HepG2 (cell line): ENCODE measurements around the gene SPTBN2. TPM values are rescaled to one million over a fixed set of nuclear protein-coding genes. Genes with fewer than 3 reads are reported as not detected.

Source experiments
- ATAC-seq: fragments of 200-7000 bp; cut with Tn5 transposase; 3 replicates; pipeline ENCODE4 v1.9.1; 2020; ENCODE audit warnings: mild to moderate bottlenecking, moderate library complexity
- BruUV-seq: library from RNA; stranded (reverse); fragments of 400-500 nt; replicated peaks from 2 replicates; lab custom pipeline; 2021; lab: Mats Ljungman, UMichigan
- CTCF ChIA-PET: fragments of 300-600 bp; formaldehyde crosslinking; extraction: SDS; loops from one replicate; lab custom pipeline; 2021; ENCODE audit warnings: low total read pairs, inconsistent platforms, low intra/inter-chr PET ratio; lab: Yijun Ruan, JAX
- POLR2A ChIA-PET: fragments of 350-600 bp; sonication (Branson Sonifier 250); formaldehyde crosslinking; loops from one replicate; lab custom pipeline; 2020; ENCODE audit warnings: antibody characterized with exemption, inconsistent platforms; lab: Yijun Ruan, JAX
- DNase-seq: peaks from one replicate; pipeline ENCODE4 v3.0.0-alpha.2; 2015; ENCODE audit warnings: low spot score
- FAIRE-seq: peaks from 3 replicates; lab custom pipeline; 2011; peaks lifted over from hg19 to GRCh38; lab: Jason Lieb, UNC
- H2AFZ ChIP-seq: one replicate; pipeline ENCODE4 v1.6.1; 2011; ENCODE audit warnings: low read length, inconsistent platforms
- H3K27ac ChIP-seq: fragments of 300-600 bp; 3 replicates; pipeline ENCODE4 v1.8.0; 2011; ENCODE audit warnings: mixed run types, mild to moderate bottlenecking, mixed read lengths, low read length, inconsistent platforms; ENCODE audit not compliant: insufficient read depth; ENCODE audit errors: extremely low read length
- H3K27me3 ChIP-seq, 2 experiments: fragments of 200-600 bp in 1 of 2; 2 replicates in 1 of 2; 3 replicates in 1 of 2; pipeline versions ENCODE4 v1.6.0 to v1.8.0; 2011; ENCODE audit warnings: low read length in 2 of 2, mild to moderate bottlenecking in 2 of 2, moderate library complexity in 2 of 2, inconsistent platforms in 1 of 2; ENCODE audit not compliant: insufficient read depth in 2 of 2, control insufficient read depth in 1 of 2
- H3K36me3 ChIP-seq, 2 experiments: fragments of 200-600 bp in 1 of 2; replicated peaks in 1 of 2; 2 replicates in 1 of 2; 3 replicates in 1 of 2; pipeline versions ENCODE4 v1.5.1 to v1.8.0; 2011; ENCODE audit warnings: low read length in 2 of 2, inconsistent platforms in 1 of 2; ENCODE audit not compliant: insufficient read depth in 2 of 2, control insufficient read depth in 1 of 2
- H3K4me1 ChIP-seq: 2 replicates; pipeline ENCODE4 v1.5.1; 2012; ENCODE audit warnings: low read length, inconsistent platforms; ENCODE audit not compliant: insufficient read depth
- H3K4me2 ChIP-seq: 2 replicates; pipeline ENCODE4 v1.6.0; 2011; ENCODE audit warnings: low read depth, low read length, inconsistent platforms
- H3K4me3 ChIP-seq, 3 experiments: fragments of 200-600 bp in 1 of 3; sonication (generic), shearing (Covaris generic) in 1 of 3; replicated peaks in 1 of 3; 2 replicates each; pipeline ENCODE4 v1.5.1; 2011 to 2016; ENCODE audit warnings: low read length in 3 of 3, inconsistent platforms in 2 of 3, low read depth in 2 of 3, mild to moderate bottlenecking in 2 of 3, control low read depth in 1 of 3, mixed read lengths in 1 of 3; ENCODE audit not compliant: insufficient read depth in 1 of 3
- H3K79me2 ChIP-seq: one replicate; pipeline ENCODE4 v1.6.1; 2011; ENCODE audit warnings: low read length, inconsistent platforms; ENCODE audit not compliant: insufficient read depth
- H3K9ac ChIP-seq: 2 replicates; pipeline ENCODE4 v1.6.0; 2011; ENCODE audit warnings: mild to moderate bottlenecking, low read depth, low read length, inconsistent platforms; ENCODE audit not compliant: insufficient read depth
- H3K9me3 ChIP-seq: 2 replicates; pipeline ENCODE4 v1.5.1; 2012; ENCODE audit warnings: mild to moderate bottlenecking, low read length
- H4K20me1 ChIP-seq: 2 replicates; pipeline ENCODE4 v1.6.0; 2011; ENCODE audit warnings: inconsistent platforms, mild to moderate bottlenecking, low read length, moderate library complexity; ENCODE audit not compliant: insufficient read depth
- ARNT2 ChIP-seq: sonication (generic); formaldehyde crosslinking; IDR thresholded peaks from 2 replicates; pipeline ENCODE4 v1.8.0; 2022; ENCODE audit warnings: mild to moderate bottlenecking, low read depth, missing genetic modification reagents, moderate library complexity
- DNMT3B ChIP-seq: conservative IDR thresholded peaks from 2 replicates; pipeline ENCODE4 v1.6.1; 2016; ENCODE audit warnings: missing biosample characterization, control low read depth
- GLI4 ChIP-seq: sonication (generic); formaldehyde crosslinking; IDR thresholded peaks from 2 replicates; pipeline ENCODE4 v1.5.1; 2020; ENCODE audit warnings: missing genetic modification reagents, mild to moderate bottlenecking, moderate library complexity, borderline replicate concordance
- HNF1B ChIP-seq: sonication (generic); formaldehyde crosslinking; IDR thresholded peaks from 2 replicates; pipeline ENCODE4 v1.5.1; 2020; ENCODE audit warnings: mild to moderate bottlenecking, moderate library complexity, missing genetic modification reagents
- NFYC ChIP-seq: IDR thresholded peaks from 2 replicates; pipeline ENCODE4 v1.6.1; 2016; ENCODE audit warnings: missing genetic modification reagents, missing compliant biosample characterization
- RFXAP ChIP-seq: sonication (generic); formaldehyde crosslinking; IDR thresholded peaks from 2 replicates; pipeline ENCODE4 v1.4.0; 2020; ENCODE audit warnings: missing genetic modification reagents, borderline replicate concordance
- SMAD3 ChIP-seq: sonication (generic); formaldehyde crosslinking; IDR thresholded peaks from 2 replicates; pipeline ENCODE4 v1.4.0; 2020; ENCODE audit warnings: missing genetic modification reagents
- SP2 ChIP-seq: sonication (generic); formaldehyde crosslinking; IDR thresholded peaks from 2 replicates; pipeline ENCODE4 v1.5.1; 2020; ENCODE audit warnings: mild to moderate bottlenecking, missing genetic modification reagents
- SP5 ChIP-seq: IDR thresholded peaks from 2 replicates; pipeline ENCODE4 v1.6.1; 2016; ENCODE audit warnings: low read depth, borderline replicate concordance
- TEF ChIP-seq: sonication (generic); formaldehyde crosslinking; IDR thresholded peaks from 2 replicates; pipeline ENCODE4 v1.5.0; 2020; ENCODE audit warnings: missing genetic modification reagents
- TRIM22 ChIP-seq: fragments of 450-650 bp; IDR thresholded peaks from 2 replicates; pipeline ENCODE4 v1.6.1; 2017
- U2AF2 ChIP-seq: fragments of 200-400 bp; formaldehyde crosslinking; IDR thresholded peaks from 2 replicates; pipeline ENCODE4 v1.6.1; 2017; ENCODE audit warnings: low read depth, mild to moderate bottlenecking, low read length
- ZNF251 ChIP-seq: sonication (generic); formaldehyde crosslinking; IDR thresholded peaks from 2 replicates; pipeline ENCODE4 v1.9.0; 2021; ENCODE audit warnings: mild to moderate bottlenecking, missing genetic modification reagents
- ZNF274 ChIP-seq: sonication (generic); formaldehyde crosslinking; IDR thresholded peaks from 2 replicates; pipeline ENCODE4 v1.5.1; 2020; ENCODE audit warnings: mild to moderate bottlenecking, missing genetic modification reagents
- ZNF331 ChIP-seq: sonication (generic); formaldehyde crosslinking; IDR thresholded peaks from 2 replicates; pipeline ENCODE4 v1.4.0; 2020; ENCODE audit warnings: missing genetic modification reagents
- ZNF34 ChIP-seq: sonication (generic); formaldehyde crosslinking; IDR thresholded peaks from 2 replicates; pipeline ENCODE4 v1.4.0; 2020; ENCODE audit warnings: mild to moderate bottlenecking, missing genetic modification reagents, borderline replicate concordance
- ZNF598 ChIP-seq: sonication (generic); formaldehyde crosslinking; IDR thresholded peaks from 2 replicates; pipeline ENCODE4 v1.5.1; 2020; ENCODE audit warnings: mild to moderate bottlenecking, missing genetic modification reagents, borderline replicate concordance
- WGBS: methylation state at CpG from one replicate; pipeline ENCODE4 v1.1.6; 2017; ENCODE audit warnings: low lambda C conversion rate; 5-methylcytosine and 5-hydroxymethylcytosine counted together
- in situ Hi-C: cut with HindIII; loops from 2 replicates; pipeline ENCODE4 v1.10.0; 2017; ENCODE audit warnings: low pct_unique_long_range_greater_than_20kb; ENCODE audit not compliant: extremely low pct_ligation_motif_present
- intact Hi-C: fragments of 100-400 bp; cut with micrococcal nuclease; formaldehyde crosslinking; loops from one replicate; pipeline ENCODE4 v1.10.0; 2022; ENCODE audit not compliant: unreplicated experiment
- polyA plus RNA-seq, 8 experiments: library from polyadenylated mRNA; depleted of rRNA in 3 of 8; stranded (reverse) in 7 of 8; unstranded in 1 of 8; fragments of >200 nt; fragmentation: Illumina TruSeq in 4 of 8; extraction: Trizol in 4 of 8; gene quantifications; 2 replicates each; pipeline versions ENCODE4 v1.2.1 to v1.2.3, GENCODE V29; 2011 to 2016; ENCODE audit warnings: low read depth in 4 of 8, missing spikeins in 1 of 8, mixed read lengths in 1 of 8; ENCODE audit not compliant: insufficient read depth in 1 of 8
- total RNA-seq, 5 experiments: library from RNA; depleted of rRNA; stranded (reverse); fragments of >200 nt; fragmentation: Illumina TruSeq; extraction: Trizol; gene quantifications; 2 replicates each; pipeline ENCODE4 v1.2.3, GENCODE V29; 2016; ENCODE audit warnings: low read depth in 1 of 5
- TF ChIP-seq, protein P1 (sequence below): sonication (generic); formaldehyde crosslinking; IDR thresholded peaks from 2 replicates; pipeline ENCODE4 v1.5.1; 2020; ENCODE audit warnings: missing genetic modification reagents, mild to moderate bottlenecking, borderline replicate concordance

Gene SPTBN2
- total and polyA plus RNA-seq, 2 of the 13 experiments (the other 11 are each of a cell fraction or from before 2014, with no cell fraction given): 0.65 to 4.0 TPM

DNA sequence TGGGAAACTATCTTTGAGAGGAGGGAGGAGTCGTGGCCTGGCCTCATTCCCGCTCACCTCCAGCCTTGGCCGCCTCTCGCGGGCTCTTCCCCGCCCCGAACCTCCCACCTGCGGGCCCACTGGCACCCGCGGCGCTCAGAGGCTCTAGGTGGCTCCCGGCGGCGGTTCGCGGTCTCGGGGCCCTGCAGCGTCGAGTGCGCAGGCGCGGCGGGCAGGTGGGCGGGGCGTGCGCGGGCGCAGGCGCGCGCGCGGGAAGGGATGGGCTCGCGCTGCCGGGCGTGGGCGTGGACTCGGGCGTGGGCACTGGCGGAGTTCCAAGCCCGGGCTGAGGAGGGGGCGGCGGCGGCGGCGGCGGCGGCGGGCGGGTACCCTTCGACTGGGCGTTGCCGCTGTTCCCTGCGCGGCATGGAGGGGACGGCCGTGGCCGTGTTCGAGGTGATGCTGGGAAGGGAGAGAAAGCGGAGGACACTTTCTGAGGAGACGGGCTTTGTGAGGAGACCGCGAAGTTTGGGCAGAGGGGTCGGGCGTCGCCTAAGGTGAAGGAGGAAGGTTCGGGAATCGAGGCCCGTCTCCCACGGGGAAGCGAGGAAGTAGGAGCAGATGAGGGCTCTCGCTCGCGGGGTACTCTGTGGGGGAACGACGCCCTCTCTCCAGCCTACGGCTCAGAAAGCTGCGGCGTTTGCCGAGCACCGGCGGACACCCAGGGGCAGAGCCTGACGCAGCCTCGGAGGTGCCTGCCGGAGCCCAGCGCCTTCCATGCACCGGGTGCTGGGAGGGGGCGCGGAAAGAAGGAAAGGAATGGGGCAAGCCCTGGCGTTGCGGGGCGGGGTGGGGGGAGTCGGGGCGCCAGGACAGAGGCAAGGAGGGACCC, 15.7 kb upstream of the SPTBN2 start:
- H2AFZ ChIP-seq: peak overlapping the region; percentile 72
- DNase-seq (peak; percentile 58), FAIRE-seq (no peak), ATAC-seq (peak; percentile 87)
- H3K36me3 ChIP-seq: no peaks in the 10 kb centered on the region
- in situ Hi-C loops: no loop called here
- no peaks in the 10 kb centered on the region for H3K9me3 ChIP-seq
- BruUV-seq: no TSS peak
- no peaks in the 10 kb centered on the region for H3K79me2 ChIP-seq
- H3K4me1 ChIP-seq: peaks cover 22% of the 10 kb centered on the region
- H3K9ac ChIP-seq: peak overlapping the region; percentile 80
- H3K4me3 ChIP-seq: peak overlapping the region; percentile 87 to 95 (median 91)
- H3K4me2 ChIP-seq: peak overlapping the region; percentile 87
- peaks cover 0 to 3% of the 10 kb centered on the region in 2 experiments; a peak in 2 of 5 replicates for H3K27me3 ChIP-seq
- ChIA-PET POLR2A (interaction anchor here (0.8 to 1.0 kb wide), 2 partner anchors 11 to 26 kb away, joined by 3 to 4 read pairs; no protein-coding TSS in a partner anchor), CTCF (no interaction called here)
- peak overlapping the region; percentile 60 for H3K27ac ChIP-seq
- no peaks in the 10 kb centered on the region for H4K20me1 ChIP-seq
- WGBS: under 1% methylated on average over 28 of the region's 95 CpGs
- intact Hi-C loops: no loop called here
- TF ChIP-seq HNF1B (CRISPR knock-in tag) (0 out of 2 replicates have a peak, but pooled peaks have one; percentile 57), U2AF2 (no peak), DNMT3B (CRISPR knock-in tag) (no peak), SMAD3 (CRISPR knock-in tag) (0 out of 2 replicates have a peak, but pooled peaks have one; percentile 45), ZNF331 (CRISPR knock-in tag) (peak; percentile 39; the same call in 1 of the 2 replicates), NFYC (CRISPR knock-in tag) (no peak), TRIM22 (no peak), SP2 (CRISPR knock-in tag) (0 out of 2 replicates have a peak, but pooled peaks have one; percentile 36), GLI4 (CRISPR knock-in tag) (0 out of 2 replicates have a peak, but pooled peaks have one; percentile 54), ZNF251 (no peak), SP5 (CRISPR knock-in tag) (peak; percentile 38; the same call in 1 of the 2 replicates), TEF (no peak), ARNT2 (CRISPR knock-in tag) (peak; percentile 74), RFXAP (CRISPR knock-in tag) (no peak; the same call in 1 of the 2 replicates), ZNF34 (CRISPR knock-in tag) (0 out of 2 replicates have a peak, but pooled peaks have one; percentile 79), ZNF598 (CRISPR knock-in tag) (peak; percentile 3), ZNF274 (CRISPR knock-in tag) (0 out of 2 replicates have a peak, but pooled peaks have one; percentile 87)
- TF ChIP-seq, protein P1, sequence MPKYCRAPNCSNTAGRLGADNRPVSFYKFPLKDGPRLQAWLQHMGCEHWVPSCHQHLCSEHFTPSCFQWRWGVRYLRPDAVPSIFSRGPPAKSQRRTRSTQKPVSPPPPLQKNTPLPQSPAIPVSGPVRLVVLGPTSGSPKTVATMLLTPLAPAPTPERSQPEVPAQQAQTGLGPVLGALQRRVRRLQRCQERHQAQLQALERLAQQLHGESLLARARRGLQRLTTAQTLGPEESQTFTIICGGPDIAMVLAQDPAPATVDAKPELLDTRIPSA (CRISPR knock-in tag): peak; percentile 34; the same call in 1 of the 2 replicates
